T-helper 1 cell (primary cell): ENCODE data around the gene PCDHA10.

Experiments
- DNase-seq, 5 donors: peaks; one replicate each; pipeline ENCODE4 v3.0.0-alpha.2; 2012 to 2020

PCDHA10 gene

GRCh38 chr5:140883927-140884697, 28.4 kb downstream of the PCDHA10 start:
- no peak for DNase-seq

- no peak for DNase-seq
Observed at GRCh38 chr5:140916325-140916724, 60.6 kb downstream of the PCDHA10 start.
